Caco-2 (cell line): ENCODE data around the gene PPP1R16B. TPM values are rescaled to one million over a fixed set of nuclear protein-coding genes. Genes with fewer than 3 reads are reported as not detected.

ENCODE experiments used
- BruUV-seq: library from RNA; stranded (reverse); fragments of 400-500 nt; replicated peaks from 2 replicates; lab custom pipeline; 2021; lab: Mats Ljungman, UMichigan
- CTCF ChIA-PET: fragments of 300-600 bp; sonication (Branson Sonifier 250); formaldehyde crosslinking; loops from one replicate; lab custom pipeline; 2022; ENCODE audit warnings: antibody characterized with exemption; lab: Charles Lee
- POLR2A ChIA-PET: fragments of 300-600 bp; sonication (Branson Sonifier 250); formaldehyde crosslinking; loops from one replicate; lab custom pipeline; 2022; ENCODE audit warnings: antibody characterized with exemption; lab: Charles Lee
- DNase-seq, 2 experiments: peaks; one replicate each; pipeline versions ENCODE4 v3.0.0 to v3.0.0-alpha.2; 2020 to 2022
- H3K27me3 ChIP-seq: replicated peaks from 2 replicates; pipeline ENCODE4 v1.6.0; 2011; ENCODE audit warnings: low read length; ENCODE audit not compliant: control insufficient read depth, insufficient read depth
- H3K36me3 ChIP-seq: 2 replicates; pipeline ENCODE4 v1.5.1; 2011; ENCODE audit warnings: low read length; ENCODE audit not compliant: control insufficient read depth, insufficient read depth
- H3K4me1 ChIP-seq: fragments of 250-450 bp; sonication (Bioruptor Pico); 2 replicates; pipeline ENCODE4 v1.5.1; 2020; ENCODE audit warnings: mild to moderate bottlenecking
- H3K4me3 ChIP-seq: 2 replicates; pipeline ENCODE4 v1.5.1; 2011; ENCODE audit warnings: low read depth, mild to moderate bottlenecking, control low read depth, low read length
- H3K9me3 ChIP-seq: fragments of 250-450 bp; sonication (Bioruptor Pico); 2 replicates; pipeline ENCODE4 v1.5.1; 2020; ENCODE audit warnings: mild to moderate bottlenecking, moderate library complexity
- H3K27ac Mint-ChIP-seq: one replicate; pipeline ENCODE4 v1.8.0; 2022; ENCODE audit warnings: mixed read lengths; ENCODE audit not compliant: unreplicated experiment
- H3K27me3 Mint-ChIP-seq: one replicate; pipeline ENCODE4 v1.8.0; 2022; ENCODE audit warnings: mixed read lengths; ENCODE audit not compliant: insufficient read depth, unreplicated experiment
- H3K36me3 Mint-ChIP-seq: one replicate; pipeline ENCODE4 v1.8.0; 2022; ENCODE audit warnings: mild to moderate bottlenecking, mixed read lengths; ENCODE audit not compliant: insufficient read depth, unreplicated experiment
- H3K4me1 Mint-ChIP-seq: one replicate; pipeline ENCODE4 v1.8.0; 2022; ENCODE audit warnings: low read depth, mixed read lengths; ENCODE audit not compliant: unreplicated experiment
- H3K4me3 Mint-ChIP-seq: one replicate; pipeline ENCODE4 v1.8.0; 2022; ENCODE audit warnings: mild to moderate bottlenecking, moderate library complexity, mixed read lengths; ENCODE audit not compliant: unreplicated experiment
- H3K9me3 Mint-ChIP-seq: one replicate; pipeline ENCODE4 v1.8.0; 2022; ENCODE audit warnings: mixed read lengths; ENCODE audit not compliant: unreplicated experiment
- intact Hi-C: fragments of 100-400 bp; cut with micrococcal nuclease; formaldehyde crosslinking; loops from one replicate; pipeline ENCODE4 v1.10.0; 2022; ENCODE audit not compliant: unreplicated experiment
- total RNA-seq: library from RNA; stranded (reverse); gene quantifications from 2 replicates; pipeline ENCODE4 v1.2.3, GENCODE V29; 2022
- TF ChIP-seq, protein P1 (sequence below), 2 experiments: fragments of 200-600 bp in 1 of 2; IDR thresholded peaks; 1 replicate in 1 of 2; 2 replicates in 1 of 2; pipeline versions ENCODE4 v1.5.1 to v1.8.0; 2011 to 2022; ENCODE audit warnings: antibody characterized with exemption in 1 of 2, control low read depth in 1 of 2, inconsistent platforms in 1 of 2, low read depth in 1 of 2, low read length in 1 of 2, mild to moderate bottlenecking in 1 of 2, moderate library complexity in 1 of 2; ENCODE audit not compliant: insufficient read depth in 1 of 2, severe bottlenecking in 1 of 2, unreplicated experiment in 1 of 2

PPP1R16B gene
- total RNA-seq, 1 experiment from 2014 or later, result not detected

DNA sequence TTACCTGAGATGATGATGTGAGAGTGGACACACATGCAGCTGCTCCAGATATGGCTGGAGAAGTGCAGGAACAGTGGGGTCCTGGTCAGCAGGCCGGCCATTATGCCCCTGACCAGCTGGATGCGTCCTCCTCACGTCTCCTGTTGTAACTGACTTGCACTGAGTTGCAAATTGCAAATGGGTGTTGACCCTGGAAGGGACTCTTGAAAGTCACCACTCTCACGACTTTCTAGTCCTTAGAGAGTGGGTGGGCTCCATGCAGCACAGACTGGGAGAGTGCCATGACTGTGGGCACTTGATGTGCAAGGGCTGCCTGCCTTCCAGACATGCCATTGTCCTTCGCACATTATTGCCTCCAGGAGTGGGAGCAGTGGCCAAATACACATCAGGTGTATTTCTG is 131.5 kb downstream of the PPP1R16B start:
- intact Hi-C loops, result no loop called here
- no TSS peak for BruUV-seq
- H3K9me3 ChIP-seq, result no peaks in the 10 kb centered on the region
- DNase-seq, result no peak
- peak overlapping the region; percentile 15 for H3K27ac Mint-ChIP-seq
- H3K27me3 Mint-ChIP-seq, result no peaks in the 10 kb centered on the region
- H3K36me3 Mint-ChIP-seq, result peaks cover 80% of the 10 kb centered on the region
- no peaks in the 10 kb centered on the region for H3K9me3 Mint-ChIP-seq
- H3K4me3 ChIP-seq, result no peak overlapping the region
- TF ChIP-seq, protein P1, sequence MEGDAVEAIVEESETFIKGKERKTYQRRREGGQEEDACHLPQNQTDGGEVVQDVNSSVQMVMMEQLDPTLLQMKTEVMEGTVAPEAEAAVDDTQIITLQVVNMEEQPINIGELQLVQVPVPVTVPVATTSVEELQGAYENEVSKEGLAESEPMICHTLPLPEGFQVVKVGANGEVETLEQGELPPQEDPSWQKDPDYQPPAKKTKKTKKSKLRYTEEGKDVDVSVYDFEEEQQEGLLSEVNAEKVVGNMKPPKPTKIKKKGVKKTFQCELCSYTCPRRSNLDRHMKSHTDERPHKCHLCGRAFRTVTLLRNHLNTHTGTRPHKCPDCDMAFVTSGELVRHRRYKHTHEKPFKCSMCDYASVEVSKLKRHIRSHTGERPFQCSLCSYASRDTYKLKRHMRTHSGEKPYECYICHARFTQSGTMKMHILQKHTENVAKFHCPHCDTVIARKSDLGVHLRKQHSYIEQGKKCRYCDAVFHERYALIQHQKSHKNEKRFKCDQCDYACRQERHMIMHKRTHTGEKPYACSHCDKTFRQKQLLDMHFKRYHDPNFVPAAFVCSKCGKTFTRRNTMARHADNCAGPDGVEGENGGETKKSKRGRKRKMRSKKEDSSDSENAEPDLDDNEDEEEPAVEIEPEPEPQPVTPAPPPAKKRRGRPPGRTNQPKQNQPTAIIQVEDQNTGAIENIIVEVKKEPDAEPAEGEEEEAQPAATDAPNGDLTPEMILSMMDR (IDR thresholded peaks at IDR 0.05; ENCODE audit: insufficient read depth in 1 of 2, low read depth in 1 of 2, low read length in 1 of 2, severe bottlenecking in 1 of 2, unreplicated experiment in 1 of 2), result no peak
- ChIA-PET POLR2A (interaction anchor here (1.0 kb wide), 1 partner anchor 10 kb away, joined by 4 read pairs; no protein-coding TSS in a partner anchor), CTCF (interaction anchor here (1.5 kb wide), 1 partner anchor 11 kb away, joined by 4 read pairs; the partner anchor contains the start of gene FAM83D)
- H3K4me1 Mint-ChIP-seq, result peaks cover 35% of the 10 kb centered on the region
- H3K4me3 Mint-ChIP-seq, result no peak overlapping the region
- H3K27me3 ChIP-seq, result no peaks in the 10 kb centered on the region
- H3K36me3 ChIP-seq, result peaks cover 4% of the 10 kb centered on the region; the same call in 1 of the 2 replicates
- peaks cover 14% of the 10 kb centered on the region for H3K4me1 ChIP-seq

DNA sequence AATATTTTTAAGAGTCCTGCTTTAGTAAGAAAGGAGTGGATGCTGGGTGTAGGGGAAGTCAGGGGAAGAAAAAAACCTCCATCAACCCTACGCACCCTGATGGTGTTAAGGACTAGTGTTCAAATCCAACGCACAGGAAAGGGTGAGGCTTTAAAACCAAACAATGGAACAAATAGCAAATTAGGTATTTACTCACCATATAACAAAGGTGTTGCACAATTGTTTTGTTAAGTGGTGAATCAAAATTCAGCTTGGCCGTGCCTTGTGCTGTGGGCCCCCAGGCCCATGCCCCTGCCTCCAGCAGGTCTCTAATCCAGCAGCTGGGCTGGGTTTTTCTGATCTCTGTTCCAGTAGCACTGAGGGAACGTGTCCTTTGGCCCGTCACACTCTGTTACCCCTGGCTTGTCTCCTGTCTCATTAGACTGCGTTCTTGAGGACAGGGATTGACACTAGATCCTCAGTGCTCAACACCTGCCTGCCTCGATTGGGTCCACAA is 132.5 kb downstream of the PPP1R16B start:
- TF ChIP-seq, protein P1 (IDR thresholded peaks at IDR 0.05; ENCODE audit: insufficient read depth in 1 of 2, low read depth in 1 of 2, low read length in 1 of 2, severe bottlenecking in 1 of 2, unreplicated experiment in 1 of 2), result no peak
- no peak overlapping the region for H3K4me3 ChIP-seq
- BruUV-seq, result no TSS peak
- peaks cover 4% of the 10 kb centered on the region; the same call in 1 of the 2 replicates for H3K36me3 ChIP-seq
- POLR2A ChIA-PET, result no interaction called here
- peak overlapping the region; percentile 4 for H3K27ac Mint-ChIP-seq
- no peaks in the 10 kb centered on the region for H3K27me3 Mint-ChIP-seq
- intact Hi-C loops, result no loop called here
- no peaks in the 10 kb centered on the region for H3K27me3 ChIP-seq
- CTCF ChIA-PET, result no interaction called here
- no peak overlapping the region for H3K4me3 Mint-ChIP-seq
- peaks cover 80% of the 10 kb centered on the region for H3K36me3 Mint-ChIP-seq
- H3K9me3 Mint-ChIP-seq, result no peaks in the 10 kb centered on the region
- peaks cover 8% of the 10 kb centered on the region for H3K4me1 ChIP-seq
- DNase-seq, result peak in 1 of 2 experiments; percentile 32
- no peaks in the 10 kb centered on the region for H3K9me3 ChIP-seq
- H3K4me1 Mint-ChIP-seq, result peaks cover 35% of the 10 kb centered on the region

DNA sequence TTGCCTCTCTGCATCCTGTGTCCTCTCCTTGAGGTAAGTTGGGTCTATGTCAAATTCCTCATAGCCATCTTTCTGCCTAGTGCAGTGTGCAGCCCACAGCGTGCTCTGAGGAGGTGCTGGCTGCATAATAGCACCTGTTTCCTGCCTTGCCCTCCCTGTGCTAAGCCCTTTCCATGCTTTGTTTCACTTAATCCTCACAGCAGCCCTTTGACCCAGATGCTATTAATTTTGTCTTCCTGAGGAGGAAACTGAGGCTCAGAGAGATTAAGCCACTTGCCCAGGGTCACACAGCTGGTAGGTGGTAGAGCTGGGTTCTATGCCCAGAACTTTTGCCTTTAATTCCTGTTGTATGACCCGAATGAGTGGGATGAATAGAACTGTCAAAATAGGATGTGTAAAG is 134.2 kb downstream of the PPP1R16B start:
- Histone ChIP-seq H3K4me3 (no peak overlapping the region), H3K27me3 (no peaks in the 10 kb centered on the region), H3K9me3 (no peaks in the 10 kb centered on the region), H3K4me1 (peaks cover 7% of the 10 kb centered on the region), H3K36me3 (peaks cover 4% of the 10 kb centered on the region; the same call in 1 of the 2 replicates)
- H3K9me3 Mint-ChIP-seq, result no peaks in the 10 kb centered on the region
- ChIA-PET CTCF (no interaction called here), POLR2A (no interaction called here)
- TF ChIP-seq, protein P1 (IDR thresholded peaks at IDR 0.05; ENCODE audit: insufficient read depth in 1 of 2, low read depth in 1 of 2, low read length in 1 of 2, severe bottlenecking in 1 of 2, unreplicated experiment in 1 of 2), result no peak
- no peaks in the 10 kb centered on the region for H3K27me3 Mint-ChIP-seq
- H3K27ac Mint-ChIP-seq, result no peak overlapping the region
- intact Hi-C loops, result no loop called here
- no peak overlapping the region for H3K4me3 Mint-ChIP-seq
- BruUV-seq, result no TSS peak
- peaks cover 35% of the 10 kb centered on the region for H3K4me1 Mint-ChIP-seq
- H3K36me3 Mint-ChIP-seq, result peaks cover 79% of the 10 kb centered on the region
- no peak for DNase-seq
